Measurements from ENCODE around the gene HECTD1.
"Not testable (repeated sequence)": the region's sequence is repeated elsewhere in the genome, so short reads cannot be mapped to it uniquely, and the experiment has no call there.

The HECTD1 gene

GRCh38 chr14:31232081-31232480 is 24.5 kb upstream of the HECTD1 start:
- no peak for TF ChIP-seq CTCF (IDR thresholded peaks at IDR 0.05; ENCODE audit: insufficient read depth, low read depth, low read length, missing control alignments)
- no peak for DNase-seq (ENCODE audit: low read depth)
- no peak overlapping the region for H3K4me3 ChIP-seq (ENCODE audit: low read length)

GRCh38 chr14:31231272-31231671 is 23.7 kb upstream of the HECTD1 start:
- H3K4me3 ChIP-seq (ENCODE audit: low read length); DNase-seq (ENCODE audit: low read depth): not testable (repeated sequence)

- no peak for DNase-seq (ENCODE audit: low read depth)
- TF ChIP-seq CTCF (IDR thresholded peaks at IDR 0.05; ENCODE audit: insufficient read depth, low read depth, low read length, missing control alignments), result no peak
- no peak overlapping the region for H3K4me3 ChIP-seq (ENCODE audit: low read length)
Observed at GRCh38 chr14:31230573-31230958, 23.0 kb upstream of the HECTD1 start.

- DNase-seq (ENCODE audit: low read depth), result peak; percentile 98
- no peak for TF ChIP-seq CTCF (IDR thresholded peaks at IDR 0.05; ENCODE audit: insufficient read depth, low read depth, low read length, missing control alignments)
- no peak overlapping the region for H3K4me3 ChIP-seq (ENCODE audit: low read length)
Observed at GRCh38 chr14:31229638-31230572, 22.3 kb upstream of the HECTD1 start.

- H3K4me3 ChIP-seq (ENCODE audit: low read length), result no peak overlapping the region
- no peak for TF ChIP-seq CTCF (IDR thresholded peaks at IDR 0.05; ENCODE audit: insufficient read depth, low read depth, low read length, missing control alignments)
- DNase-seq (ENCODE audit: low read depth), result no peak
Observed at GRCh38 chr14:31229009-31229408, 21.4 kb upstream of the HECTD1 start.

GRCh38 chr14:31228533-31228932 is 20.9 kb upstream of the HECTD1 start:
- no peak overlapping the region for H3K4me3 ChIP-seq (ENCODE audit: low read length)
- TF ChIP-seq CTCF (IDR thresholded peaks at IDR 0.05; ENCODE audit: insufficient read depth, low read depth, low read length, missing control alignments), result no peak
- DNase-seq (ENCODE audit: low read depth), result peak; percentile 35

- TF ChIP-seq CTCF (IDR thresholded peaks at IDR 0.05; ENCODE audit: insufficient read depth, low read depth, low read length, missing control alignments), result no peak
- H3K4me3 ChIP-seq (ENCODE audit: low read length), result no peak overlapping the region
- no peak for DNase-seq (ENCODE audit: low read depth)
Observed at GRCh38 chr14:31224808-31225207, 17.2 kb upstream of the HECTD1 start.

Data from epithelial cell of esophagus (primary cell).